Measurements from ENCODE around the gene GATC. TPM values are rescaled to one million over a fixed set of nuclear protein-coding genes. Genes with fewer than 3 reads are reported as not detected.

GATC gene
- total and polyA plus RNA-seq, 2 of the 4 experiments (the other 2 are of a cell fraction) = 8.7 to 16.5 TPM

GRCh38 chr12:120438495-120439198, 7.6 kb upstream of the GATC start:
- H3K4ac ChIP-seq (ENCODE audit: low read depth, low read length) = peak overlapping the region; percentile 5; the same call in 1 of the 2 replicates
- in situ Hi-C loops (cut with MboI; ENCODE audit: low sequenced_read_pairs) (loop anchor here (25.0 kb wide), 1 partner anchor 101 kb away; the partner anchor contains the start of gene PLA2G1B), intact Hi-C loops (cut with micrococcal nuclease) (no loop called here), dilution Hi-C loops (cut with HindIII; ENCODE audit: low sequenced_read_pairs, unreplicated experiment) (no loop called here)
- no peak overlapping the region for H2BK15ac ChIP-seq (ENCODE audit: low read depth, low read length)
- H3K18ac ChIP-seq (ENCODE audit: low read depth, low read length) = no peak overlapping the region
- peak overlapping the region; percentile 97 for H3K4me2 ChIP-seq (ENCODE audit: low read depth, low read length)
- H2AK9ac ChIP-seq (replicated peaks; ENCODE audit: low read depth, low read length, poor library complexity) = no peak overlapping the region
- peak overlapping the region; percentile 33 for H3K23ac ChIP-seq (ENCODE audit: low read depth, low read length)
- H3K27ac ChIP-seq (ENCODE audit: insufficient read depth, low read length) = peak overlapping the region; percentile 59; the same call in 1 of the 2 replicates
- H4K20me1 ChIP-seq (ENCODE audit: insufficient read depth, low read length) = 0 out of 2 replicates have a peak, but pooled peaks cover 7% of the 10 kb centered on the region
- H3K79me1 ChIP-seq (ENCODE audit: low read depth in 1 of 2, low read length in 2 of 2) = peaks cover 10 to 33% of the 10 kb centered on the region in 2 experiments
- no peaks in the 10 kb centered on the region for H3K9me1 ChIP-seq (ENCODE audit: insufficient read depth, low read length)
- no peak overlapping the region for H2BK120ac ChIP-seq (ENCODE audit: low read depth, low read length)
- peak overlapping the region; percentile 93 for H2AFZ ChIP-seq (replicated peaks; ENCODE audit: low read length, poor library complexity)
- CTCF ChIA-PET = no interaction called here
- POLR2A ChIA-PET (ENCODE audit: unreplicated experiment) = no interaction called here
- no peaks in the 10 kb centered on the region for H3K27me3 ChIP-seq (ENCODE audit: control insufficient read depth, insufficient read depth, low read length)
- H3K9me3 ChIP-seq (ENCODE audit: control insufficient read depth, insufficient read depth, low read length) = no peaks in the 10 kb centered on the region
- peaks cover 5% of the 10 kb centered on the region for H3K36me3 ChIP-seq (ENCODE audit: control insufficient read depth, insufficient read depth, low read length)
- H2BK5ac ChIP-seq (ENCODE audit: low read depth, low read length, poor library complexity, severe bottlenecking) = no peak overlapping the region
- H3K14ac ChIP-seq (replicated peaks; ENCODE audit: low read depth, low read length) = no peak overlapping the region
- no peak for DNase-seq
- H2BK20ac ChIP-seq (ENCODE audit: low read depth, low read length) = no peak overlapping the region
- peak overlapping the region; percentile 12; the same call in 1 of the 2 replicates for H4K5ac ChIP-seq (ENCODE audit: low read depth, low read length)
- no TSS peak for BruUV-seq (replicated peaks)
- H2AK5ac ChIP-seq (ENCODE audit: low read depth, low read length) = peak overlapping the region; percentile 75; the same call in 1 of the 2 replicates
- peak overlapping the region; percentile 83 for H3K9ac ChIP-seq (ENCODE audit: low read depth, low read length)
- H4K8ac ChIP-seq (ENCODE audit: low read depth in 2 of 2, low read length in 2 of 2) = peak overlapping the region; percentile 41 to 90; a peak in 3 of 4 replicates
- no peak for TF ChIP-seq MXI1 (IDR thresholded peaks at IDR 0.05; ENCODE audit: borderline replicate concordance, low read depth, low read length)
- TF ChIP-seq CTCF (conservative IDR thresholded peaks at IDR 0.05; ENCODE audit: low read depth, low read length) = no peak
- TF ChIP-seq RAD21 (IDR thresholded peaks at IDR 0.05; ENCODE audit: low read length) = no peak
- peak; percentile 3; the same call in 1 of the 2 replicates for ATAC-seq (ENCODE audit: low read depth)
- no CpG with 5 or more reads among the region's 17 CpGs for WGBS, 2 experiments (ENCODE audit: extremely low coverage in 2 of 2, insufficient read length in 1 of 2)
- no peak overlapping the region; the same call in 1 of the 2 replicates for H4K91ac ChIP-seq (ENCODE audit: insufficient read depth, low read depth, low read length)
- peak overlapping the region; percentile 79 for H3K4me3 ChIP-seq (ENCODE audit: insufficient read depth, low read depth, low read length)
- peak overlapping the region; percentile 47 for H3K56ac ChIP-seq (ENCODE audit: extremely low read depth, insufficient read depth, low read length)
- H3K4me1 ChIP-seq (ENCODE audit: control insufficient read depth, insufficient read depth, low read length) = peaks cover 4% of the 10 kb centered on the region; the same call in 1 of the 2 replicates
